WTC11 (cell line): ENCODE measurements around the gene SHTN1. TPM values are rescaled to one million over a fixed set of nuclear protein-coding genes. Genes with fewer than 3 reads are reported as not detected.

ENCODE experiments used
- ATAC-seq: fragments of 200-7000 bp; cut with Tn5 transposase; 2 replicates; pipeline ENCODE4 v1.10.0; 2021; ENCODE audit warnings: mild to moderate bottlenecking, moderate library complexity
- CTCF ChIA-PET: fragments of 300-600 bp; sonication (Branson Sonifier 250); formaldehyde crosslinking; loops from one replicate; lab custom pipeline; 2021; ENCODE audit warnings: antibody characterized with exemption; lab: Charles Lee
- POLR2A ChIA-PET: fragments of 350-600 bp; sonication (Branson Sonifier 250); formaldehyde crosslinking; loops from one replicate; lab custom pipeline; 2021; ENCODE audit warnings: antibody characterized with exemption; lab: Charles Lee
- DNase-seq: peaks from one replicate; pipeline ENCODE4 v3.0.0; 2021; ENCODE audit warnings: low spot score
- H3K27ac Mint-ChIP-seq: 2 replicates; pipeline ENCODE4 v1.8.0; 2021; ENCODE audit warnings: mixed read lengths
- H3K27me3 Mint-ChIP-seq: 2 replicates; pipeline ENCODE4 v1.8.0; 2021; ENCODE audit warnings: low read depth, mild to moderate bottlenecking, moderate library complexity, mixed read lengths
- H3K36me3 Mint-ChIP-seq: 2 replicates; pipeline ENCODE4 v1.8.0; 2021; ENCODE audit warnings: mixed read lengths
- H3K4me1 Mint-ChIP-seq: 2 replicates; pipeline ENCODE4 v1.8.0; 2022; ENCODE audit warnings: mixed read lengths
- H3K4me3 Mint-ChIP-seq: 2 replicates; pipeline ENCODE4 v1.8.0; 2021; ENCODE audit warnings: mild to moderate bottlenecking, moderate library complexity, mixed read lengths
- H3K9me3 Mint-ChIP-seq: 2 replicates; pipeline ENCODE4 v1.8.0; 2021; ENCODE audit warnings: mixed read lengths
- E2F1 ChIP-seq: sonication (generic); formaldehyde crosslinking; IDR thresholded peaks from 2 replicates; pipeline ENCODE4 v1.8.0; 2022; ENCODE audit warnings: mild to moderate bottlenecking, missing genetic modification reagents
- ELF4 ChIP-seq: sonication (generic); formaldehyde crosslinking; IDR thresholded peaks from 2 replicates; pipeline ENCODE4 v1.8.1; 2022; ENCODE audit warnings: low read depth, mild to moderate bottlenecking, moderate library complexity, missing genetic modification reagents
- ESRRA ChIP-seq: sonication (generic); formaldehyde crosslinking; IDR thresholded peaks from 2 replicates; pipeline ENCODE4 v1.8.1; 2022; ENCODE audit warnings: mild to moderate bottlenecking, missing genetic modification reagents, borderline replicate concordance
- ETV6 ChIP-seq: sonication (generic); formaldehyde crosslinking; IDR thresholded peaks from 2 replicates; pipeline ENCODE4 v1.8.1; 2022; ENCODE audit warnings: mild to moderate bottlenecking, missing genetic modification reagents
- FOXJ3 ChIP-seq: sonication (generic); formaldehyde crosslinking; IDR thresholded peaks from 2 replicates; pipeline ENCODE4 v1.9.0; 2021; ENCODE audit warnings: missing genetic modification reagents, mild to moderate bottlenecking, borderline replicate concordance
- GTF2I ChIP-seq: fragments of 250-450 bp; sonication (Bioruptor Pico); conservative IDR thresholded peaks from 2 replicates; pipeline ENCODE4 v1.4.0; 2021; ENCODE audit warnings: mild to moderate bottlenecking
- JUN ChIP-seq: sonication (generic); formaldehyde crosslinking; IDR thresholded peaks from 2 replicates; pipeline ENCODE4 v1.8.0; 2023; ENCODE audit warnings: mild to moderate bottlenecking, missing genetic modification reagents
- MLX ChIP-seq: sonication (generic); formaldehyde crosslinking; IDR thresholded peaks from 2 replicates; pipeline ENCODE4 v1.8.1; 2023; ENCODE audit warnings: mild to moderate bottlenecking, missing genetic modification reagents, moderate library complexity
- NFATC4 ChIP-seq: fragments of 250-450 bp; sonication (Bioruptor Pico); IDR thresholded peaks from 2 replicates; pipeline ENCODE4 v1.9.0; 2021; ENCODE audit warnings: mild to moderate bottlenecking
- NFYB ChIP-seq: sonication (generic); formaldehyde crosslinking; conservative IDR thresholded peaks from 2 replicates; pipeline ENCODE4 v1.8.0; 2022; ENCODE audit warnings: low read depth, missing genetic modification reagents
- NR2C2 ChIP-seq: sonication (generic); formaldehyde crosslinking; IDR thresholded peaks from 2 replicates; pipeline ENCODE4 v1.8.0; 2022; ENCODE audit warnings: mild to moderate bottlenecking, missing genetic modification reagents
- OVOL2 ChIP-seq: fragments of 250-450 bp; sonication (Bioruptor Pico); IDR thresholded peaks from 2 replicates; pipeline ENCODE4 v1.9.0; 2021; ENCODE audit warnings: mild to moderate bottlenecking, borderline replicate concordance
- SOX15 ChIP-seq: fragments of 250-450 bp; sonication (Bioruptor Pico); IDR thresholded peaks from 2 replicates; pipeline ENCODE4 v1.9.0; 2021; ENCODE audit warnings: mild to moderate bottlenecking
- USF1 ChIP-seq: sonication (generic); formaldehyde crosslinking; IDR thresholded peaks from 2 replicates; pipeline ENCODE4 v1.8.0; 2022; ENCODE audit warnings: mild to moderate bottlenecking, missing genetic modification reagents
- ZNF121 ChIP-seq: sonication (generic); formaldehyde crosslinking; IDR thresholded peaks from 2 replicates; pipeline ENCODE4 v1.8.0; 2023; ENCODE audit warnings: missing genetic modification reagents
- ZNF396 ChIP-seq: fragments of 250-450 bp; sonication (Bioruptor Pico); IDR thresholded peaks from 2 replicates; pipeline ENCODE4 v1.8.0; 2021; ENCODE audit warnings: mild to moderate bottlenecking, moderate library complexity, borderline replicate concordance
- ZNF416 ChIP-seq: fragments of 250-450 bp; sonication (Bioruptor Pico); IDR thresholded peaks from 2 replicates; pipeline ENCODE4 v1.9.0; 2021; ENCODE audit warnings: mild to moderate bottlenecking, inconsistent platforms
- ZNF423 ChIP-seq: fragments of 250-450 bp; sonication (Bioruptor Pico); IDR thresholded peaks from 2 replicates; pipeline ENCODE4 v2.1.2; 2022; ENCODE audit warnings: mild to moderate bottlenecking, moderate library complexity
- total RNA-seq: library from RNA; stranded (reverse); gene quantifications from 3 replicates; pipeline ENCODE4 v1.2.3, GENCODE V29; 2021
- TF ChIP-seq, protein P1 (sequence below): fragments of 250-450 bp; sonication (Bioruptor Pico); IDR thresholded peaks from 2 replicates; pipeline ENCODE4 v2.1.2; 2022; ENCODE audit warnings: mild to moderate bottlenecking, moderate library complexity
- TF ChIP-seq, protein P2 (sequence below): fragments of 250-450 bp; sonication (Bioruptor Pico); conservative IDR thresholded peaks from 2 replicates; pipeline ENCODE4 v1.9.0; 2021; ENCODE audit warnings: mild to moderate bottlenecking
- TF ChIP-seq, protein P3 (sequence below): fragments of 250-450 bp; sonication (Bioruptor Pico); IDR thresholded peaks from 2 replicates; pipeline ENCODE4 v1.9.0; 2021; ENCODE audit warnings: mild to moderate bottlenecking, borderline replicate concordance
- TF ChIP-seq, protein P4 (sequence below): sonication (generic); formaldehyde crosslinking; IDR thresholded peaks from 2 replicates; pipeline ENCODE4 v1.8.1; 2022; ENCODE audit warnings: mild to moderate bottlenecking, missing genetic modification reagents, moderate library complexity, borderline replicate concordance
- TF ChIP-seq, protein P5 (sequence below): sonication (generic); formaldehyde crosslinking; IDR thresholded peaks from 2 replicates; pipeline ENCODE4 v1.8.1; 2022; ENCODE audit warnings: missing genetic modification reagents, borderline replicate concordance

SHTN1 gene
- total RNA-seq, 1 experiment from 2014 or later = 11.0 TPM

GRCh38 chr10:116879817-116880216, 125.2 kb downstream of the SHTN1 start:
- Mint-ChIP-seq H3K36me3 (no peaks in the 10 kb centered on the region), H3K4me1 (peaks cover 24% of the 10 kb centered on the region), H3K9me3 (no peaks in the 10 kb centered on the region), H3K27ac (no peak overlapping the region), H3K4me3 (no peak overlapping the region), H3K27me3 (no peaks in the 10 kb centered on the region)
- CTCF ChIA-PET = no interaction called here
- ATAC-seq (peak; percentile 68), DNase-seq (no peak)
- POLR2A ChIA-PET = interaction anchor here (1.3 kb wide), 1 partner anchor 31 kb away, joined by 6 read pairs; the partner anchor contains the start of gene ENO4
- TF ChIP-seq, protein P1, sequence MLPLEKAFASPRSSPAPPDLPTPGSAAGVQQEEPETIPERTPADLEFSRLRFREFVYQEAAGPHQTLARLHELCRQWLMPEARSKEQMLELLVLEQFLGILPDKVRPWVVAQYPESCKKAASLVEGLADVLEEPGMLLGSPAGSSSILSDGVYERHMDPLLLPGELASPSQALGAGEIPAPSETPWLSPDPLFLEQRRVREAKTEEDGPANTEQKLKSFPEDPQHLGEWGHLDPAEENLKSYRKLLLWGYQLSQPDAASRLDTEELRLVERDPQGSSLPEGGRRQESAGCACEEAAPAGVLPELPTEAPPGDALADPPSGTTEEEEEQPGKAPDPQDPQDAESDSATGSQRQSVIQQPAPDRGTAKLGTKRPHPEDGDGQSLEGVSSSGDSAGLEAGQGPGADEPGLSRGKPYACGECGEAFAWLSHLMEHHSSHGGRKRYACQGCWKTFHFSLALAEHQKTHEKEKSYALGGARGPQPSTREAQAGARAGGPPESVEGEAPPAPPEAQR (CRISPR knock-in tag) = no peak
- TF ChIP-seq MLX (CRISPR knock-in tag) = no peak
- TF ChIP-seq ESRRA = no peak
- TF ChIP-seq ZNF396 (CRISPR knock-in tag) = no peak
- TF ChIP-seq ZNF416 (CRISPR knock-in tag) = no peak
- no peak for TF ChIP-seq GTF2I
- no peak for TF ChIP-seq ELF4 (CRISPR knock-in tag)
- no peak for TF ChIP-seq OVOL2
- TF ChIP-seq USF1 (CRISPR knock-in tag) = no peak
- TF ChIP-seq, protein P2, sequence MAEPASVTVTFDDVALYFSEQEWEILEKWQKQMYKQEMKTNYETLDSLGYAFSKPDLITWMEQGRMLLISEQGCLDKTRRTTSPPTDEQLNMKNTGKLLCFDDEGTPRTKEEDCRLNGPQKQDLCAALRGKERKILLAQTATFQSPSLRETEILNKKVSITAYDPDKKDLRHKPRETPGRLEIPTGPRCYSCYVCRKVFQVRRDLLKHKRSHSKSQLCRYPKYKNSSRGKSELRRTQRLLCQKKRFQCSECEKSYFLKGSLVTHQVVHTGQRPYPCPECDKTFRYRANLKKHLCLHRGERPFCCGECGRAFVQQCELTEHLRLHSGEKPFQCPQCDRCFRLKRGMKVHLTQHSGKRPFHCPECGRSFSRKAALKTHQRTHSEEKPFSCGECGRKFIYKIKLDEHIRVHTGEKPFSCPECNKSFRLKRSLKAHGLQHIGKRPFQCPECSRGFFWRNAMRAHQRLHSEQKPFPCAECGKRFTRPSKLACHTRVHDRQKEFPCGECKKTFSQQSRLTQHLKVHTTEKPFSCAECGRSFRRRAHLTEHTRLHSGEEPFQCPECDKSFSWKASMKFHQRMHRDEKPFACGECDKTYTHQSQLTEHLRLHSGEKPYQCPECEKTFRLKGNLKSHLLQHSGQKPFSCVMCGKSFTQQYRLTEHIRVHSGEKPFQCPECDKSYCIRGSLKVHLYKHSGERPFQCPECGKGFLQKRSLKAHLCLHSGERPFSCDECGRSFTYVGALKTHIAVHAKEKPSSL (CRISPR knock-in tag) = no peak
- TF ChIP-seq, protein P3, sequence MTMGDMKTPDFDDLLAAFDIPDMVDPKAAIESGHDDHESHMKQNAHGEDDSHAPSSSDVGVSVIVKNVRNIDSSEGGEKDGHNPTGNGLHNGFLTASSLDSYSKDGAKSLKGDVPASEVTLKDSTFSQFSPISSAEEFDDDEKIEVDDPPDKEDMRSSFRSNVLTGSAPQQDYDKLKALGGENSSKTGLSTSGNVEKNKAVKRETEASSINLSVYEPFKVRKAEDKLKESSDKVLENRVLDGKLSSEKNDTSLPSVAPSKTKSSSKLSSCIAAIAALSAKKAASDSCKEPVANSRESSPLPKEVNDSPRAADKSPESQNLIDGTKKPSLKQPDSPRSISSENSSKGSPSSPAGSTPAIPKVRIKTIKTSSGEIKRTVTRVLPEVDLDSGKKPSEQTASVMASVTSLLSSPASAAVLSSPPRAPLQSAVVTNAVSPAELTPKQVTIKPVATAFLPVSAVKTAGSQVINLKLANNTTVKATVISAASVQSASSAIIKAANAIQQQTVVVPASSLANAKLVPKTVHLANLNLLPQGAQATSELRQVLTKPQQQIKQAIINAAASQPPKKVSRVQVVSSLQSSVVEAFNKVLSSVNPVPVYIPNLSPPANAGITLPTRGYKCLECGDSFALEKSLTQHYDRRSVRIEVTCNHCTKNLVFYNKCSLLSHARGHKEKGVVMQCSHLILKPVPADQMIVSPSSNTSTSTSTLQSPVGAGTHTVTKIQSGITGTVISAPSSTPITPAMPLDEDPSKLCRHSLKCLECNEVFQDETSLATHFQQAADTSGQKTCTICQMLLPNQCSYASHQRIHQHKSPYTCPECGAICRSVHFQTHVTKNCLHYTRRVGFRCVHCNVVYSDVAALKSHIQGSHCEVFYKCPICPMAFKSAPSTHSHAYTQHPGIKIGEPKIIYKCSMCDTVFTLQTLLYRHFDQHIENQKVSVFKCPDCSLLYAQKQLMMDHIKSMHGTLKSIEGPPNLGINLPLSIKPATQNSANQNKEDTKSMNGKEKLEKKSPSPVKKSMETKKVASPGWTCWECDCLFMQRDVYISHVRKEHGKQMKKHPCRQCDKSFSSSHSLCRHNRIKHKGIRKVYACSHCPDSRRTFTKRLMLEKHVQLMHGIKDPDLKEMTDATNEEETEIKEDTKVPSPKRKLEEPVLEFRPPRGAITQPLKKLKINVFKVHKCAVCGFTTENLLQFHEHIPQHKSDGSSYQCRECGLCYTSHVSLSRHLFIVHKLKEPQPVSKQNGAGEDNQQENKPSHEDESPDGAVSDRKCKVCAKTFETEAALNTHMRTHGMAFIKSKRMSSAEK = no peak
- TF ChIP-seq SOX15 (CRISPR knock-in tag) = no peak
- no peak for TF ChIP-seq ZNF121 (CRISPR knock-in tag)
- no peak for TF ChIP-seq JUN (CRISPR knock-in tag)
- no peak for TF ChIP-seq ETV6 (CRISPR knock-in tag)
- no peak for TF ChIP-seq ZNF423 (CRISPR knock-in tag)

- ChIA-PET CTCF (no interaction called here), POLR2A (interaction anchor here (0.6 kb wide), 1 partner anchor 281 kb away, joined by 3 read pairs; no protein-coding TSS in a partner anchor)
- no peaks in the 10 kb centered on the region for H3K9me3 Mint-ChIP-seq
- peaks cover 41% of the 10 kb centered on the region for H3K4me1 Mint-ChIP-seq
- DNase-seq (no peak), ATAC-seq (no peak)
- no peaks in the 10 kb centered on the region for H3K36me3 Mint-ChIP-seq
- no peak overlapping the region for H3K4me3 Mint-ChIP-seq
- no peak overlapping the region for H3K27ac Mint-ChIP-seq
- no peaks in the 10 kb centered on the region for H3K27me3 Mint-ChIP-seq
- TF ChIP-seq, protein P4, sequence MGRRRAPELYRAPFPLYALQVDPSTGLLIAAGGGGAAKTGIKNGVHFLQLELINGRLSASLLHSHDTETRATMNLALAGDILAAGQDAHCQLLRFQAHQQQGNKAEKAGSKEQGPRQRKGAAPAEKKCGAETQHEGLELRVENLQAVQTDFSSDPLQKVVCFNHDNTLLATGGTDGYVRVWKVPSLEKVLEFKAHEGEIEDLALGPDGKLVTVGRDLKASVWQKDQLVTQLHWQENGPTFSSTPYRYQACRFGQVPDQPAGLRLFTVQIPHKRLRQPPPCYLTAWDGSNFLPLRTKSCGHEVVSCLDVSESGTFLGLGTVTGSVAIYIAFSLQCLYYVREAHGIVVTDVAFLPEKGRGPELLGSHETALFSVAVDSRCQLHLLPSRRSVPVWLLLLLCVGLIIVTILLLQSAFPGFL (CRISPR knock-in tag) = no peak
- TF ChIP-seq SOX15 (CRISPR knock-in tag) = no peak
- no peak for TF ChIP-seq E2F1 (CRISPR knock-in tag)
- TF ChIP-seq NFATC4 (CRISPR knock-in tag) = no peak
- TF ChIP-seq, protein P5, sequence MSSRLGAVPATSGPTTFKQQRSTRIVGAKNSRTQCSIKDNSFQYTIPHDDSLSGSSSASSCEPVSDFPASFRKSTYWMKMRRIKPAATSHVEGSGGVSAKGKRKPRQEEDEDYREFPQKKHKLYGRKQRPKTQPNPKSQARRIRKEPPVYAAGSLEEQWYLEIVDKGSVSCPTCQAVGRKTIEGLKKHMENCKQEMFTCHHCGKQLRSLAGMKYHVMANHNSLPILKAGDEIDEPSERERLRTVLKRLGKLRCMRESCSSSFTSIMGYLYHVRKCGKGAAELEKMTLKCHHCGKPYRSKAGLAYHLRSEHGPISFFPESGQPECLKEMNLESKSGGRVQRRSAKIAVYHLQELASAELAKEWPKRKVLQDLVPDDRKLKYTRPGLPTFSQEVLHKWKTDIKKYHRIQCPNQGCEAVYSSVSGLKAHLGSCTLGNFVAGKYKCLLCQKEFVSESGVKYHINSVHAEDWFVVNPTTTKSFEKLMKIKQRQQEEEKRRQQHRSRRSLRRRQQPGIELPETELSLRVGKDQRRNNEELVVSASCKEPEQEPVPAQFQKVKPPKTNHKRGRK (CRISPR knock-in tag) = no peak
- no peak for TF ChIP-seq ESRRA
- TF ChIP-seq ZNF416 (CRISPR knock-in tag) = no peak
- no peak for TF ChIP-seq ZNF396 (CRISPR knock-in tag)
- TF ChIP-seq NR2C2 (CRISPR knock-in tag) = no peak
- no peak for TF ChIP-seq FOXJ3
- no peak for TF ChIP-seq ELF4 (CRISPR knock-in tag)
- TF ChIP-seq NFYB (CRISPR knock-in tag) = no peak
Measured at GRCh38 chr10:116878123-116878522, 126.9 kb downstream of the SHTN1 start.
